Mesenchymal stem cell (in vitro differentiated cells and primary cell): ENCODE results near the gene SMO.

Experiments used
- DNase-seq: peaks from one replicate; pipeline ENCODE4 v3.0.0-alpha.2; 2013
- H2AFZ ChIP-seq: one replicate; pipeline ENCODE4 v1.6.1; 2013; ENCODE audit warnings: low read depth, mild to moderate bottlenecking, control low read depth, inconsistent platforms, low read length, moderate library complexity
- H2AK5ac ChIP-seq: 2 replicates; pipeline ENCODE4 v1.6.1; 2013; ENCODE audit warnings: low read length, moderate library complexity, mild to moderate bottlenecking, inconsistent platforms; ENCODE audit not compliant: severe bottlenecking
- H2BK120ac ChIP-seq: one replicate; pipeline ENCODE4 v1.6.1; 2013; ENCODE audit warnings: low read depth, mild to moderate bottlenecking, inconsistent platforms, low read length, moderate library complexity
- H2BK12ac ChIP-seq, 2 experiments: one replicate each; pipeline ENCODE4 v1.6.1; 2013; ENCODE audit warnings: inconsistent platforms in 2 of 2, low read length in 2 of 2, mild to moderate bottlenecking in 2 of 2, moderate library complexity in 2 of 2, control low read depth in 1 of 2
- H2BK15ac ChIP-seq: one replicate; pipeline ENCODE4 v1.6.1; 2013; ENCODE audit warnings: mild to moderate bottlenecking, low read depth, inconsistent platforms; ENCODE audit not compliant: poor library complexity, severe bottlenecking
- H2BK5ac ChIP-seq: 2 replicates; pipeline ENCODE4 v1.6.1; 2013; ENCODE audit warnings: low read depth, mild to moderate bottlenecking, low read length, control low read depth, inconsistent platforms; ENCODE audit not compliant: poor library complexity, severe bottlenecking
- H3K14ac ChIP-seq, 2 experiments: one replicate each; pipeline ENCODE4 v1.6.1; 2013; ENCODE audit warnings: inconsistent platforms in 2 of 2, low read length in 2 of 2, control low read depth in 1 of 2, mild to moderate bottlenecking in 1 of 2, moderate library complexity in 1 of 2
- H3K18ac ChIP-seq, 2 experiments: one replicate each; pipeline ENCODE4 v1.6.1; 2013; ENCODE audit warnings: inconsistent platforms in 2 of 2, low read length in 2 of 2, control low read depth in 1 of 2, low read depth in 1 of 2, mild to moderate bottlenecking in 1 of 2
- H3K23ac ChIP-seq, 2 experiments: one replicate each; pipeline ENCODE4 v1.6.1; 2013; ENCODE audit warnings: inconsistent platforms in 2 of 2, low read length in 2 of 2, mild to moderate bottlenecking in 2 of 2, moderate library complexity in 2 of 2, control low read depth in 1 of 2
- H3K27ac ChIP-seq: 2 replicates; pipeline ENCODE4 v1.5.1; 2013; ENCODE audit warnings: mild to moderate bottlenecking, moderate library complexity, low read length, control low read depth, inconsistent platforms; ENCODE audit not compliant: poor library complexity, severe bottlenecking
- H3K27me3 ChIP-seq, 2 experiments: 2 replicates each; pipeline versions ENCODE4 v1.6.1 to v1.7.0; 2013; ENCODE audit warnings: low read length in 2 of 2, mild to moderate bottlenecking in 2 of 2, moderate library complexity in 2 of 2, control low read depth in 1 of 2, inconsistent platforms in 1 of 2; ENCODE audit not compliant: control insufficient read depth in 1 of 2, insufficient read depth in 1 of 2
- H3K36me3 ChIP-seq, 2 experiments: 2 replicates each; pipeline versions ENCODE4 v1.6.1 to v1.7.0; 2013; ENCODE audit warnings: low read length in 2 of 2, control low read depth in 1 of 2, inconsistent platforms in 1 of 2, low read depth in 1 of 2, mild to moderate bottlenecking in 1 of 2; ENCODE audit not compliant: insufficient read depth in 2 of 2, control insufficient read depth in 1 of 2
- H3K4ac ChIP-seq, 2 experiments: one replicate each; pipeline ENCODE4 v1.6.1; 2013; ENCODE audit warnings: inconsistent platforms in 2 of 2, low read length in 2 of 2, mild to moderate bottlenecking in 2 of 2, moderate library complexity in 2 of 2, control low read depth in 1 of 2, low read depth in 1 of 2
- H3K4me1 ChIP-seq: 2 replicates; pipeline ENCODE4 v1.6.1; 2013; ENCODE audit warnings: low read depth, low read length, control low read depth; ENCODE audit not compliant: control insufficient read depth, insufficient read depth
- H3K4me2 ChIP-seq: 2 replicates; pipeline ENCODE4 v1.6.1; 2013; ENCODE audit warnings: low read length, mild to moderate bottlenecking, inconsistent platforms; ENCODE audit not compliant: poor library complexity, severe bottlenecking
- H3K4me3 ChIP-seq, 2 experiments: 2 replicates each; pipeline versions ENCODE4 v1.5.1 to v1.7.0; 2013; ENCODE audit warnings: low read length in 2 of 2, mild to moderate bottlenecking in 2 of 2, control low read depth in 1 of 2, low read depth in 1 of 2; ENCODE audit not compliant: insufficient read depth in 1 of 2
- H3K79me1 ChIP-seq: replicated peaks from 2 replicates; pipeline ENCODE4 v1.6.1; 2013; ENCODE audit warnings: mild to moderate bottlenecking, control low read depth, low read length, inconsistent platforms; ENCODE audit not compliant: poor library complexity, severe bottlenecking
- H3K9ac ChIP-seq: 2 replicates; pipeline ENCODE4 v1.7.0; 2013; ENCODE audit warnings: mild to moderate bottlenecking, low read length, moderate library complexity
- H3K9me3 ChIP-seq: 2 replicates; pipeline ENCODE4 v1.7.0; 2013; ENCODE audit warnings: mild to moderate bottlenecking, low read length; ENCODE audit not compliant: control insufficient read depth
- H4K8ac ChIP-seq: one replicate; pipeline ENCODE4 v1.6.1; 2013; ENCODE audit warnings: inconsistent platforms, mild to moderate bottlenecking, low read length, moderate library complexity
- H4K91ac ChIP-seq: one replicate; pipeline ENCODE4 v1.6.1; 2013; ENCODE audit warnings: mild to moderate bottlenecking, low read length, inconsistent platforms
- WGBS: methylation state at CpG from one replicate; pipeline ENCODE4 v1.1.7; 2013; ENCODE audit warnings: mixed read lengths; 5-methylcytosine and 5-hydroxymethylcytosine counted together

SMO gene

DNA sequence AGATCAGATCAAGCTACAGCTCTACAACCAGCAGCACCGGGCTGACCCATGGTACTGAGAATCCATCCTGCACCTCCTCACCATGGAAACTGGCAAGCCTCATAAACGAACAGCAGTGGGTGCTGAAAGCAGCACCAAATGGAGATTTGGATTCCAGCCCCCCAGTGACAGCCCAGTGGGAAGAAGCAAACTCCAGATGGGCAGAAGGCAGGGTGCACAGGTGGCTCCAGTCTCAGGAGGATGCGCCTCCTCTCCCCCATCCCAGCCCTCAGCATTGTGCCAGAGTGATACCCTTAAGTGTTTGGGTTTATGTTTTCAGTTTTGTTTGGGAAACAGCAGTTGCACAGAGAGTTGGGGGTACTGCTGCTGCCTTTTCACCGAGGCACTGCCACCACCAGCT lies 20.6 kb upstream of the SMO start:
- H2BK15ac ChIP-seq = no peak overlapping the region
- 84% methylated on average over 3 of the region's 4 CpGs for WGBS
- no peak overlapping the region for H3K4me2 ChIP-seq
- no peak overlapping the region for H3K23ac ChIP-seq
- no peak overlapping the region for H3K9ac ChIP-seq
- H3K79me1 ChIP-seq = no peaks in the 10 kb centered on the region
- no peak overlapping the region for H4K8ac ChIP-seq
- no peak overlapping the region for H3K4me3 ChIP-seq
- H2AK5ac ChIP-seq = no peak overlapping the region
- H3K4ac ChIP-seq = no peak overlapping the region
- peaks cover 0 to 8% of the 10 kb centered on the region in 2 experiments for H3K36me3 ChIP-seq
- H3K4me1 ChIP-seq = peaks cover 10% of the 10 kb centered on the region
- no peak for DNase-seq
- no peak overlapping the region for H3K14ac ChIP-seq
- H3K9me3 ChIP-seq = no peaks in the 10 kb centered on the region
- no peak overlapping the region for H2BK120ac ChIP-seq
- peaks cover 0 to 66% of the 10 kb centered on the region in 2 experiments for H3K27me3 ChIP-seq
- no peak overlapping the region for H4K91ac ChIP-seq
- H2BK12ac ChIP-seq = no peak overlapping the region
- no peak overlapping the region for H2AFZ ChIP-seq
- no peak overlapping the region for H3K27ac ChIP-seq
- H2BK5ac ChIP-seq = no peak overlapping the region
- H3K18ac ChIP-seq = no peak overlapping the region

DNA sequence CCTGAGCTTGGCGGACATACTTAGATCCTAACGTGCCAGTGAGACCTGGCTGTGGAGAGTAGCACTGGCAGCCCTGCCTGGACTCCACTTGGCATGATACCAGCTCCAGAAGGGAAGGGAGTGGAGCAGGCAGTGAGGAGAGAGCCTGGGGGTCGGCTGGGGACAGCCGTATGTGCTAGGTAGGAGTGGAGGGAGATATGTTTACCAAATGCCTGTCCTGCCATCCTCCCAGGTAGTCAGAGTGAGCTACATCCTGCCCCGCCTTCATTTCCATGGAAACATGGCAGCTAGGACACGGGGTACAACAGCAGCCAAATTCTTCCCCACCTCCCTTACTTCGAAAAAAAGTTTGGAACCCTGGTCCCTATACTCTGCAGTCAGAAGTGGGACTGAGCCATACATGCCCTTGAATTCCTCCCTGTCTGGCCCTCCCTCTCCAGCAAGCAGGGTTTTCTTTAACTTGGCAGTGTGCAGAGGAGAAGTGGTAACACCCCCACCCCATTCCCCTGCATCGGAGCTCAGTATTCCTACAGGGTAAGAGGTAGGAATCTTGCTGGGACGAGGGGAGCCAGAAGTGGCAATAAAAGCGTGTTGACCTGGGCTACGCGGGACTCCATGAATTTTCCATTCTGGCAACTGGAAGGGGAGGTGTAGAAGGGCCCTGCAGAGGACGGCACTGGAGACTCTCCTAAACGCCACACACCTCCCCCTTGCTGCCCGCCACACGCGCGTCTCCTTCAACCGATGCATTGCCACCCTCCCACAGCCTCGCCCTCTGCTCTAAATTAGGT lies 20.0 kb upstream of the SMO start:
- no peak overlapping the region for H2BK120ac ChIP-seq

GRCh38 chr7:129169171-129169671 lies 19.2 kb upstream of the SMO start:
- H2AFZ ChIP-seq = peak overlapping the region; percentile 15
- H2BK15ac ChIP-seq = peak overlapping the region; percentile 81
- H3K36me3 ChIP-seq = peaks cover 0 to 8% of the 10 kb centered on the region in 2 experiments
- WGBS = 1% methylated on average over 33 of the region's 47 CpGs
- no peak overlapping the region for H2BK120ac ChIP-seq
- peaks cover 0 to 64% of the 10 kb centered on the region in 2 experiments for H3K27me3 ChIP-seq
- H3K27ac ChIP-seq = no peak overlapping the region
- H3K4ac ChIP-seq = no peak overlapping the region
- no peak overlapping the region for H4K91ac ChIP-seq
- H3K23ac ChIP-seq = peak overlapping the region in 1 of 2 experiments; percentile 77
- H2BK12ac ChIP-seq = peak overlapping the region in 1 of 2 experiments; percentile 14
- no peak overlapping the region for H3K14ac ChIP-seq
- no peak overlapping the region for H2BK5ac ChIP-seq
- no peak overlapping the region for H2AK5ac ChIP-seq
- H3K4me3 ChIP-seq = peak overlapping the region; percentile 56 to 71
- H3K9ac ChIP-seq = peak overlapping the region; percentile 68
- H3K18ac ChIP-seq = peak overlapping the region; percentile 54 to 78
- no peaks in the 10 kb centered on the region for H3K79me1 ChIP-seq
- H3K4me1 ChIP-seq = peaks cover 10% of the 10 kb centered on the region
- peak overlapping the region; percentile 88 for H3K4me2 ChIP-seq
- H3K9me3 ChIP-seq = peaks cover 3% of the 10 kb centered on the region
- peak; percentile 25 for DNase-seq
- peak overlapping the region; percentile 91 for H4K8ac ChIP-seq

More for the DNA sequence above, 20.0 kb upstream of the SMO start:
- no peak overlapping the region for H4K8ac ChIP-seq
- 41% methylated on average over 18 of the region's 20 CpGs for WGBS
- H2AFZ ChIP-seq = no peak overlapping the region
- H3K18ac ChIP-seq = no peak overlapping the region
- peak overlapping the region; percentile 0 for H2BK15ac ChIP-seq
- H3K36me3 ChIP-seq = peaks cover 0 to 8% of the 10 kb centered on the region in 2 experiments
- no peak overlapping the region for H2BK12ac ChIP-seq
- no peak overlapping the region for H3K27ac ChIP-seq
- H2AK5ac ChIP-seq = no peak overlapping the region
- H4K91ac ChIP-seq = no peak overlapping the region
- no peaks in the 10 kb centered on the region for H3K9me3 ChIP-seq
- H3K4me3 ChIP-seq = no peak overlapping the region
- H3K4me2 ChIP-seq = peak overlapping the region; percentile 88
- peaks cover 0 to 64% of the 10 kb centered on the region in 2 experiments for H3K27me3 ChIP-seq
- H2BK5ac ChIP-seq = no peak overlapping the region
- H3K14ac ChIP-seq = no peak overlapping the region
- no peak overlapping the region for H3K4ac ChIP-seq
- H3K79me1 ChIP-seq = no peaks in the 10 kb centered on the region
- no peak overlapping the region for H3K9ac ChIP-seq
- H3K4me1 ChIP-seq = peaks cover 10% of the 10 kb centered on the region
- no peak overlapping the region for H3K23ac ChIP-seq
- DNase-seq = peak; percentile 7

GRCh38 chr7:129169686-129170440 lies 18.6 kb upstream of the SMO start:
- H3K27ac ChIP-seq = no peak overlapping the region

More at GRCh38 chr7:129169686-129170440, 18.6 kb upstream of the SMO start:
- peak; percentile 3 for DNase-seq
- H3K79me1 ChIP-seq = no peaks in the 10 kb centered on the region
- peak overlapping the region; percentile 68 for H3K9ac ChIP-seq
- H2BK5ac ChIP-seq = no peak overlapping the region
- no peak overlapping the region for H4K8ac ChIP-seq
- no peak overlapping the region for H2BK12ac ChIP-seq
- H2AFZ ChIP-seq = no peak overlapping the region
- H4K91ac ChIP-seq = no peak overlapping the region
- H3K14ac ChIP-seq = no peak overlapping the region
- no peak overlapping the region for H3K23ac ChIP-seq
- H3K4ac ChIP-seq = no peak overlapping the region
- H3K36me3 ChIP-seq = peaks cover 0 to 8% of the 10 kb centered on the region in 2 experiments
- peaks cover 10% of the 10 kb centered on the region for H3K4me1 ChIP-seq
- peak overlapping the region in 1 of 2 experiments; percentile 54 for H3K18ac ChIP-seq
- peaks cover 0 to 64% of the 10 kb centered on the region in 2 experiments for H3K27me3 ChIP-seq
- H2AK5ac ChIP-seq = no peak overlapping the region
- H3K4me3 ChIP-seq = peak overlapping the region in 1 of 2 experiments; percentile 71
- H2BK120ac ChIP-seq = no peak overlapping the region
- H2BK15ac ChIP-seq = no peak overlapping the region
- H3K4me2 ChIP-seq = peak overlapping the region; percentile 88
- WGBS = 52% methylated on average over 16 of the region's 16 CpGs
- H3K9me3 ChIP-seq = peaks cover 3% of the 10 kb centered on the region
